K562 (cell line): Measurements from ENCODE around the gene HLA-DMB. TPM values are rescaled to one million over a fixed set of nuclear protein-coding genes. Genes with fewer than 3 reads are reported as not detected.

Experiments used
- DACH1 ChIP-seq: fragments of 450-650 bp; IDR thresholded peaks from 2 replicates; pipeline ENCODE4 v1.6.1; 2018; ENCODE audit not compliant: partially characterized antibody
- DIDO1 ChIP-seq: fragments of 450-650 bp; IDR thresholded peaks from 2 replicates; pipeline ENCODE4 v1.6.1; 2016; ENCODE audit warnings: low read depth, missing biosample characterization, missing genetic modification characterization
- EP400 ChIP-seq: fragments of 450-650 bp; IDR thresholded peaks from 2 replicates; pipeline ENCODE4 v1.6.1; 2017; ENCODE audit warnings: antibody characterized with exemption, mild to moderate bottlenecking, moderate library complexity
- FOS ChIP-seq: IDR thresholded peaks from 3 replicates; pipeline ENCODE4 v1.6.1; 2011; ENCODE audit not compliant: insufficient read length; ENCODE audit errors: extremely low read depth
- IRF1 ChIP-seq: sonication (generic); formaldehyde crosslinking; IDR thresholded peaks from 2 replicates; pipeline ENCODE4 v1.8.0; 2022; ENCODE audit warnings: missing genetic modification reagents, mild to moderate bottlenecking, borderline replicate concordance
- NELFE ChIP-seq: IDR thresholded peaks from 2 replicates; pipeline ENCODE4 v1.6.1; 2011; ENCODE audit warnings: mild to moderate bottlenecking; ENCODE audit not compliant: insufficient read depth, insufficient read length
- OTX1 ChIP-seq: fragments of 450-650 bp; formaldehyde crosslinking; IDR thresholded peaks from 2 replicates; pipeline ENCODE4 v1.4.0; 2022; ENCODE audit warnings: mild to moderate bottlenecking
- PPARD ChIP-seq: fragments of 250-450 bp; sonication (Bioruptor Pico); IDR thresholded peaks from 2 replicates; pipeline ENCODE4 v1.8.0; 2022; ENCODE audit warnings: inconsistent platforms, mild to moderate bottlenecking, moderate library complexity
- RNF219 ChIP-seq: fragments of 250-450 bp; sonication (Bioruptor Pico); IDR thresholded peaks from 2 replicates; pipeline ENCODE4 v1.5.0; 2022; ENCODE audit warnings: mild to moderate bottlenecking
- SMAD1 ChIP-seq: fragments of 150-350 bp; IDR thresholded peaks from 2 replicates; pipeline ENCODE4 v1.6.1; 2014; ENCODE audit warnings: low read length, low read depth; ENCODE audit not compliant: partially characterized antibody
- STAG1 ChIP-seq: sonication (generic); formaldehyde crosslinking; IDR thresholded peaks from 2 replicates; pipeline ENCODE4 v1.5.0; 2020; ENCODE audit warnings: missing genetic modification reagents, borderline replicate concordance
- TCF3 ChIP-seq: sonication (generic); formaldehyde crosslinking; IDR thresholded peaks from 2 replicates; pipeline ENCODE4 v1.4.0; 2020; ENCODE audit warnings: mild to moderate bottlenecking, missing genetic modification reagents
- ZNF134 ChIP-seq: fragments of 250-450 bp; sonication (Bioruptor Pico); conservative IDR thresholded peaks from 2 replicates; pipeline ENCODE4 v1.4.0; 2020
- ZNF3 ChIP-seq: fragments of 250-450 bp; sonication (Bioruptor Pico); IDR thresholded peaks from 2 replicates; pipeline ENCODE4 v1.5.0; 2021; ENCODE audit warnings: mild to moderate bottlenecking, moderate library complexity
- ZNF41 ChIP-seq: fragments of 250-450 bp; sonication (Bioruptor Pico); conservative IDR thresholded peaks from 2 replicates; pipeline ENCODE4 v1.4.0; 2020; ENCODE audit warnings: mild to moderate bottlenecking
- ZNF707 ChIP-seq: fragments of 250-450 bp; sonication (Bioruptor Pico); conservative IDR thresholded peaks from 2 replicates; pipeline ENCODE4 v1.8.0; 2022; ENCODE audit warnings: inconsistent platforms, mild to moderate bottlenecking, moderate library complexity
- polyA plus RNA-seq, 8 experiments: library from polyadenylated mRNA; depleted of rRNA in 4 of 8; stranded (reverse) in 5 of 8; unstranded in 3 of 8; fragments of >200 nt; fragmentation: Nextera tagmentation in 2 of 8; fragmentation: Illumina TruSeq in 1 of 8; extraction: Ambion mirVana in 2 of 8; extraction: Trizol in 1 of 8; gene quantifications; 2 replicates each; pipeline versions ENCODE4 v1.2.1 to v1.2.3, GENCODE V29; 2011 to 2014; ENCODE audit warnings: inconsistent platforms in 1 of 8, missing spikeins in 1 of 8
- total RNA-seq, 7 experiments: library from RNA; depleted of rRNA in 6 of 7; stranded (reverse); fragments of >200 nt in 6 of 7; fragmentation: Illumina TruSeq in 2 of 7; extraction: Trizol in 2 of 7; gene quantifications; 2 replicates each; pipeline versions ENCODE4 v1.2.1 to v1.2.3, GENCODE V29; 2011 to 2021; ENCODE audit warnings: low replicate concordance in 1 of 7
- TF ChIP-seq, protein P1 (sequence below): IDR thresholded peaks from 2 replicates; pipeline ENCODE4 v1.6.1; 2011; ENCODE audit not compliant: insufficient read length; ENCODE audit errors: extremely low read depth
- TF ChIP-seq, protein P2 (sequence below): fragments of 250-450 bp; sonication (Bioruptor Pico); IDR thresholded peaks from 2 replicates; pipeline ENCODE4 v1.8.0; 2021; ENCODE audit warnings: borderline replicate concordance, mild to moderate bottlenecking, moderate library complexity; ENCODE audit not compliant: poor library complexity, severe bottlenecking
- TF ChIP-seq, protein P3 (sequence below): fragments of 250-450 bp; sonication (Bioruptor Pico); IDR thresholded peaks from 2 replicates; pipeline ENCODE4 v1.6.1; 2021; ENCODE audit warnings: mild to moderate bottlenecking
- TF ChIP-seq, protein P4 (sequence below), 2 experiments: fragments of 150-350 bp in 1 of 2; IDR thresholded peaks; 2 replicates each; pipeline ENCODE4 v1.6.1; 2012 to 2016; ENCODE audit warnings: low read depth in 2 of 2, low read length in 2 of 2, mild to moderate bottlenecking in 1 of 2, moderate library complexity in 1 of 2

The HLA-DMB gene
- total and polyA plus RNA-seq, 9 of the 15 experiments (the other 6 are each of a cell fraction or from before 2014, with no cell fraction given): 0.38 TPM; not detected in 8

DNA sequence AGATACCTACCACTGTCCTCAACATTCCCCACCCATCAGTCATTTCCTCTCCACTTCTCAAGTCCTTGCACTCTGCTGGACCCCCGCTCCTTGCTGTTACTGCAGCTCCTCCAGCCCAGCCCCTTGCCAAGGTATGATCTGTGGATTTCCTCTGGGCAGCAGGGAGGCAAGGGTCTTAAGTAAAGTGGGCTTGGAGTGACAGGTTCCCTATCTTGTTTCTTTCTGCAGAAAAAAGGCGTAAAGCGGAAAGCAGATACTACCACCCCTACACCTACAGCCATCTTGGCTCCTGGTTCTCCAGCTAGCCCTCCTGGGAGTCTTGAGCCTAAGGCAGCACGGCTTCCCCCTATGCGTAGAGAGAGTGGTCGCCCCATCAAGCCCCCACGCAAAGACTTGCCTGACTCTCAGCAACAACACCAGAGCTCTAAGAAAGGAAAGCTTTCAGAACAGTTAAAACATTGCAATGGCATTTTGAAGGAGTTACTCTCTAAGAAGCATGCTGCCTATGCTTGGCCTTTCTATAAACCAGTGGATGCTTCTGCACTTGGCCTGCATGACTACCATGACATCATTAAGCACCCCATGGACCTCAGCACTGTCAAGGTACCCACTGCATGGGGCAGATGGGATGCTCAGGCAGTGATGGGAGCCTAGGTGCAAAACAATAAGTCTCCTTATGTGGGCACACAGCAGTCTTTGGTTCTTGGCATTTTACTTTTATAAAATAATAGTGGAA is 35.7 kb upstream of the HLA-DMB start (continued):
- TF ChIP-seq RNF219 (CRISPR knock-in tag) (no peak), ZNF707 (CRISPR knock-in tag) (0 out of 2 replicates have a peak, but pooled peaks have one; percentile 38), PPARD (CRISPR knock-in tag) (no peak), ZNF3 (no peak), STAG1 (no peak), DIDO1 (tag) (no peak), ZNF134 (CRISPR knock-in tag) (no peak), DACH1 (no peak), NELFE (no peak), EP400 (no peak), SMAD1 (peak; percentile 29), ZNF41 (CRISPR knock-in tag) (no peak), IRF1 (CRISPR knock-in tag) (no peak), FOS (no peak), OTX1 (no peak), TCF3 (no peak)
- TF ChIP-seq, protein P1, sequence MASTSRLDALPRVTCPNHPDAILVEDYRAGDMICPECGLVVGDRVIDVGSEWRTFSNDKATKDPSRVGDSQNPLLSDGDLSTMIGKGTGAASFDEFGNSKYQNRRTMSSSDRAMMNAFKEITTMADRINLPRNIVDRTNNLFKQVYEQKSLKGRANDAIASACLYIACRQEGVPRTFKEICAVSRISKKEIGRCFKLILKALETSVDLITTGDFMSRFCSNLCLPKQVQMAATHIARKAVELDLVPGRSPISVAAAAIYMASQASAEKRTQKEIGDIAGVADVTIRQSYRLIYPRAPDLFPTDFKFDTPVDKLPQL: no peak
- TF ChIP-seq, protein P2, sequence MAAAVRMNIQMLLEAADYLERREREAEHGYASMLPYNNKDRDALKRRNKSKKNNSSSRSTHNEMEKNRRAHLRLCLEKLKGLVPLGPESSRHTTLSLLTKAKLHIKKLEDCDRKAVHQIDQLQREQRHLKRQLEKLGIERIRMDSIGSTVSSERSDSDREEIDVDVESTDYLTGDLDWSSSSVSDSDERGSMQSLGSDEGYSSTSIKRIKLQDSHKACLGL (CRISPR knock-in tag): no peak
- TF ChIP-seq, protein P3, sequence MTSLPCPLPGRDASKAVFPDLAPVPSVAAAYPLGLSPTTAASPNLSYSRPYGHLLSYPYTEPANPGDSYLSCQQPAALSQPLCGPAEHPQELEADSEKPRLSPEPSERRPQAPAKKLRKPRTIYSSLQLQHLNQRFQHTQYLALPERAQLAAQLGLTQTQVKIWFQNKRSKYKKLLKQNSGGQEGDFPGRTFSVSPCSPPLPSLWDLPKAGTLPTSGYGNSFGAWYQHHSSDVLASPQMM (CRISPR knock-in tag): no peak
- TF ChIP-seq, protein P4, sequence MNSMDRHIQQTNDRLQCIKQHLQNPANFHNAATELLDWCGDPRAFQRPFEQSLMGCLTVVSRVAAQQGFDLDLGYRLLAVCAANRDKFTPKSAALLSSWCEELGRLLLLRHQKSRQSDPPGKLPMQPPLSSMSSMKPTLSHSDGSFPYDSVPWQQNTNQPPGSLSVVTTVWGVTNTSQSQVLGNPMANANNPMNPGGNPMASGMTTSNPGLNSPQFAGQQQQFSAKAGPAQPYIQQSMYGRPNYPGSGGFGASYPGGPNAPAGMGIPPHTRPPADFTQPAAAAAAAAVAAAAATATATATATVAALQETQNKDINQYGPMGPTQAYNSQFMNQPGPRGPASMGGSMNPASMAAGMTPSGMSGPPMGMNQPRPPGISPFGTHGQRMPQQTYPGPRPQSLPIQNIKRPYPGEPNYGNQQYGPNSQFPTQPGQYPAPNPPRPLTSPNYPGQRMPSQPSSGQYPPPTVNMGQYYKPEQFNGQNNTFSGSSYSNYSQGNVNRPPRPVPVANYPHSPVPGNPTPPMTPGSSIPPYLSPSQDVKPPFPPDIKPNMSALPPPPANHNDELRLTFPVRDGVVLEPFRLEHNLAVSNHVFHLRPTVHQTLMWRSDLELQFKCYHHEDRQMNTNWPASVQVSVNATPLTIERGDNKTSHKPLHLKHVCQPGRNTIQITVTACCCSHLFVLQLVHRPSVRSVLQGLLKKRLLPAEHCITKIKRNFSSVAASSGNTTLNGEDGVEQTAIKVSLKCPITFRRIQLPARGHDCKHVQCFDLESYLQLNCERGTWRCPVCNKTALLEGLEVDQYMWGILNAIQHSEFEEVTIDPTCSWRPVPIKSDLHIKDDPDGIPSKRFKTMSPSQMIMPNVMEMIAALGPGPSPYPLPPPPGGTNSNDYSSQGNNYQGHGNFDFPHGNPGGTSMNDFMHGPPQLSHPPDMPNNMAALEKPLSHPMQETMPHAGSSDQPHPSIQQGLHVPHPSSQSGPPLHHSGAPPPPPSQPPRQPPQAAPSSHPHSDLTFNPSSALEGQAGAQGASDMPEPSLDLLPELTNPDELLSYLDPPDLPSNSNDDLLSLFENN (IDR thresholded peaks at IDR 0.05; ENCODE audit: low read depth in 2 of 2, low read length in 2 of 2): no peak
